NB4 (cell line): Measurements from ENCODE around the gene RBBP8NL.

Source experiments
- CTCF ChIP-seq: IDR thresholded peaks from one replicate; pipeline ENCODE4 v1.5.1; 2012; ENCODE audit warnings: low read depth, low read length
- POLR2A ChIP-seq: IDR thresholded peaks from 2 replicates; pipeline ENCODE4 v1.6.1; 2011; ENCODE audit warnings: mild to moderate bottlenecking; ENCODE audit not compliant: insufficient read length; ENCODE audit errors: extremely low read depth

GRCh38 chr20:62362991-62363919 lies 64.1 kb downstream of the RBBP8NL start:
- no peak for TF ChIP-seq CTCF
- TF ChIP-seq POLR2A = no peak
